Loucy (cell line): ENCODE results near the gene NDUFA3.

Source experiments
- H2AFZ ChIP-seq: fragments of 200-600 bp; sonication (generic); 2 replicates; pipeline ENCODE4 v1.6.0; 2016; ENCODE audit warnings: antibody characterized with exemption, mild to moderate bottlenecking, low read length, moderate library complexity
- H3F3A ChIP-seq: fragments of 200-600 bp; 2 replicates; pipeline ENCODE4 v1.6.0; 2016; ENCODE audit warnings: antibody characterized with exemption, low read depth, mild to moderate bottlenecking
- H3K27me3 ChIP-seq: fragments of 200-600 bp; sonication (generic); 2 replicates; pipeline ENCODE4 v1.6.1; 2014; ENCODE audit warnings: low read length, mild to moderate bottlenecking; ENCODE audit not compliant: insufficient read depth, poor library complexity, severe bottlenecking
- H3K36me3 ChIP-seq: fragments of 200-600 bp; sonication (generic); 2 replicates; pipeline ENCODE4 v1.6.1; 2016; ENCODE audit warnings: low read length; ENCODE audit not compliant: insufficient read depth
- H3K4me1 ChIP-seq: fragments of 200-600 bp; sonication (generic); 2 replicates; pipeline ENCODE4 v1.5.1; 2014; ENCODE audit warnings: low read length, mild to moderate bottlenecking; ENCODE audit not compliant: insufficient read depth, poor library complexity, severe bottlenecking
- H3K4me2 ChIP-seq: fragments of 200-600 bp; sonication (generic); 2 replicates; pipeline ENCODE4 v1.6.0; 2014; ENCODE audit warnings: antibody characterized with exemption, low read length, low read depth, mild to moderate bottlenecking; ENCODE audit not compliant: poor library complexity, severe bottlenecking
- H3K4me3 ChIP-seq: fragments of 200-600 bp; sonication (generic); 2 replicates; pipeline ENCODE4 v1.5.1; 2014; ENCODE audit warnings: low read length, mild to moderate bottlenecking, mixed read lengths; ENCODE audit not compliant: poor library complexity, severe bottlenecking
- H3K79me2 ChIP-seq: fragments of 200-600 bp; sonication (generic); 2 replicates; pipeline ENCODE4 v1.6.1; 2014; ENCODE audit warnings: low read length; ENCODE audit not compliant: insufficient read depth
- H3K9ac ChIP-seq: fragments of 200-600 bp; sonication (generic); 2 replicates; pipeline ENCODE4 v1.6.0; 2014; ENCODE audit warnings: mild to moderate bottlenecking, low read depth, low read length, moderate library complexity; ENCODE audit not compliant: poor library complexity, severe bottlenecking
- H3K9me2 ChIP-seq: fragments of 200-600 bp; sonication (generic); replicated peaks from 2 replicates; pipeline ENCODE4 v1.6.1; 2016; ENCODE audit warnings: low read depth, low read length, mixed read lengths
- H3K9me3 ChIP-seq: fragments of 200-600 bp; sonication (generic); 2 replicates; pipeline ENCODE4 v1.6.1; 2014; ENCODE audit warnings: mild to moderate bottlenecking, antibody characterized with exemption, low read length, low read depth; ENCODE audit not compliant: insufficient read depth
- H4K20me1 ChIP-seq: fragments of 200-600 bp; sonication (generic); 2 replicates; pipeline ENCODE4 v1.6.0; 2014; ENCODE audit warnings: antibody characterized with exemption, low read length, mild to moderate bottlenecking; ENCODE audit not compliant: insufficient read depth, poor library complexity, severe bottlenecking
- EZH2phosphoT487 ChIP-seq: fragments of 200-600 bp; IDR thresholded peaks from 2 replicates; pipeline ENCODE4 v1.6.1; 2018; ENCODE audit warnings: antibody characterized with exemption, mild to moderate bottlenecking, moderate library complexity, borderline replicate concordance
- TF ChIP-seq, protein P1 (sequence below): fragments of 200-600 bp; sonication (generic); conservative IDR thresholded peaks from 2 replicates; pipeline ENCODE4 v1.5.1; 2014; ENCODE audit warnings: mild to moderate bottlenecking, antibody characterized with exemption, low read length

Gene NDUFA3

GRCh38 chr19:54107876-54108490 is 5.3 kb downstream of the NDUFA3 start:
- Histone ChIP-seq H3K4me3 (no peak overlapping the region), H3K4me1 (peaks cover 5% of the 10 kb centered on the region), H3K36me3 (peaks cover 42% of the 10 kb centered on the region; the same call in 1 of the 2 replicates), H3K9me2 (no peaks in the 10 kb centered on the region), H2AFZ (no peak overlapping the region), H3K79me2 (peaks cover 36% of the 10 kb centered on the region), H3K9ac (no peak overlapping the region), H3K9me3 (no peaks in the 10 kb centered on the region), H3K27me3 (no peaks in the 10 kb centered on the region), H3F3A (no peaks in the 10 kb centered on the region), H3K4me2 (no peak overlapping the region), H4K20me1 (peaks cover 4% of the 10 kb centered on the region)
- TF ChIP-seq, protein P1, sequence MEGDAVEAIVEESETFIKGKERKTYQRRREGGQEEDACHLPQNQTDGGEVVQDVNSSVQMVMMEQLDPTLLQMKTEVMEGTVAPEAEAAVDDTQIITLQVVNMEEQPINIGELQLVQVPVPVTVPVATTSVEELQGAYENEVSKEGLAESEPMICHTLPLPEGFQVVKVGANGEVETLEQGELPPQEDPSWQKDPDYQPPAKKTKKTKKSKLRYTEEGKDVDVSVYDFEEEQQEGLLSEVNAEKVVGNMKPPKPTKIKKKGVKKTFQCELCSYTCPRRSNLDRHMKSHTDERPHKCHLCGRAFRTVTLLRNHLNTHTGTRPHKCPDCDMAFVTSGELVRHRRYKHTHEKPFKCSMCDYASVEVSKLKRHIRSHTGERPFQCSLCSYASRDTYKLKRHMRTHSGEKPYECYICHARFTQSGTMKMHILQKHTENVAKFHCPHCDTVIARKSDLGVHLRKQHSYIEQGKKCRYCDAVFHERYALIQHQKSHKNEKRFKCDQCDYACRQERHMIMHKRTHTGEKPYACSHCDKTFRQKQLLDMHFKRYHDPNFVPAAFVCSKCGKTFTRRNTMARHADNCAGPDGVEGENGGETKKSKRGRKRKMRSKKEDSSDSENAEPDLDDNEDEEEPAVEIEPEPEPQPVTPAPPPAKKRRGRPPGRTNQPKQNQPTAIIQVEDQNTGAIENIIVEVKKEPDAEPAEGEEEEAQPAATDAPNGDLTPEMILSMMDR = no peak
- TF ChIP-seq EZH2phosphoT487 = no peak

- no peaks in the 10 kb centered on the region for H3K9me2 ChIP-seq
- H3K79me2 ChIP-seq = peaks cover 36% of the 10 kb centered on the region
- no peaks in the 10 kb centered on the region for H3K27me3 ChIP-seq
- no peaks in the 10 kb centered on the region for H3K9me3 ChIP-seq
- H3K9ac ChIP-seq = no peak overlapping the region
- no peak overlapping the region for H2AFZ ChIP-seq
- no peak overlapping the region for H3K4me3 ChIP-seq
- H3K36me3 ChIP-seq = peaks cover 42% of the 10 kb centered on the region; the same call in 1 of the 2 replicates
- no peak overlapping the region for H3K4me2 ChIP-seq
- no peaks in the 10 kb centered on the region for H3F3A ChIP-seq
- H3K4me1 ChIP-seq = peaks cover 1% of the 10 kb centered on the region
- H4K20me1 ChIP-seq = peaks cover 4% of the 10 kb centered on the region
- TF ChIP-seq, protein P1 = no peak
- TF ChIP-seq EZH2phosphoT487 = no peak
Measured at GRCh38 chr19:54108496-54108895, 5.8 kb downstream of the NDUFA3 start.

GRCh38 chr19:54109651-54110050 is 7.0 kb downstream of the NDUFA3 start:
- no peaks in the 10 kb centered on the region for H3K27me3 ChIP-seq
- peaks cover 42% of the 10 kb centered on the region; the same call in 1 of the 2 replicates for H3K36me3 ChIP-seq
- H4K20me1 ChIP-seq = peaks cover 8% of the 10 kb centered on the region
- no peaks in the 10 kb centered on the region for H3K9me3 ChIP-seq
- no peak overlapping the region for H3K4me3 ChIP-seq
- peaks cover 35% of the 10 kb centered on the region for H3K79me2 ChIP-seq
- no peak overlapping the region for H3K9ac ChIP-seq
- H3K9me2 ChIP-seq = no peaks in the 10 kb centered on the region
- H3K4me2 ChIP-seq = no peak overlapping the region
- H3F3A ChIP-seq = no peaks in the 10 kb centered on the region
- H3K4me1 ChIP-seq = peaks cover 8% of the 10 kb centered on the region
- TF ChIP-seq EZH2phosphoT487 = no peak
- TF ChIP-seq, protein P1 = no peak
- no peak overlapping the region for H2AFZ ChIP-seq
